Left colon (tissue), 2 donors: ENCODE results near the gene ZNF699. TPM values are rescaled to one million over a fixed set of nuclear protein-coding genes. Genes with fewer than 3 reads are reported as not detected.
"Not testable (repeated sequence)": the region's sequence is repeated elsewhere in the genome, so short reads cannot be mapped to it uniquely, and the experiment has no call there.

Source experiments
- ATAC-seq: fragments of 200-7000 bp; cut with Tn5 transposase; one replicate; pipeline ENCODE4 v1.9.1; 2020; ENCODE audit warnings: mild to moderate bottlenecking, moderate library complexity
- DNase-seq, 2 donors: peaks; one replicate each; pipeline ENCODE4 v3.0.0-alpha.2; 2020
- intact Hi-C, 2 donors: fragments of 100-400 bp; cut with DNase I in 1 of 2; cut with micrococcal nuclease in 1 of 2; formaldehyde crosslinking; loops; one replicate each; pipeline versions ENCODE4 v1.11.2 to v1.14.0; 2022; cut with DNase I, micrococcal nuclease
- total RNA-seq, 2 donors: library from RNA; stranded (reverse); fragmentation: NEBNext Ultra II Directional; extraction: Animal tissue kit (Norgen Biotek cat#: 25700); gene quantifications; one replicate each; pipeline ENCODE4 v1.2.1, GENCODE V29; 2021
- donor health status: DM: no; HTN: no; CAD: no.
- donor health status: DM: yes; HTN: yes; CAD: no.

ZNF699 gene
- total RNA-seq, 2 donors from 2014 or later: 3.8 to 4.3 TPM

DNA sequence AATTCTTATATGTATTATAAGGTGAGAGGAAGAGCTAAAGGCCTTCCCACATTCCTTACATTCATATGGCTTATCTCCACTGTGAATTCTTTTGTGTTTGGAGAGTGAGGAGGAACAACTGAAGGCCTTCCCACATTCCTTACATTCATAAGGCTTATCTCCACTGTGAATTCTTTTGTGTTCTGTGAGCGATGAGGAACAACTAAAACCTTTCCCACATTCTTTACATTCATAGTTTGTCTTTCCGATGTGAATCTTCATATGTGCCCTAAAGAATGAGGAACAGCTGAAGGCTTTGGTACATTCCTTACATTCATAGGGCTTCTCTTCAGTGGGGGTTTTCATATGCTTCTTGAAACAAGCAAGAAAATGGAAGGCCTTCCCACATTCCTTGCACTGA lies 13.3 kb downstream of the ZNF699 start:
- DNase-seq: no peak
- ATAC-seq: no peak
- intact Hi-C loops: no loop called here

DNA sequence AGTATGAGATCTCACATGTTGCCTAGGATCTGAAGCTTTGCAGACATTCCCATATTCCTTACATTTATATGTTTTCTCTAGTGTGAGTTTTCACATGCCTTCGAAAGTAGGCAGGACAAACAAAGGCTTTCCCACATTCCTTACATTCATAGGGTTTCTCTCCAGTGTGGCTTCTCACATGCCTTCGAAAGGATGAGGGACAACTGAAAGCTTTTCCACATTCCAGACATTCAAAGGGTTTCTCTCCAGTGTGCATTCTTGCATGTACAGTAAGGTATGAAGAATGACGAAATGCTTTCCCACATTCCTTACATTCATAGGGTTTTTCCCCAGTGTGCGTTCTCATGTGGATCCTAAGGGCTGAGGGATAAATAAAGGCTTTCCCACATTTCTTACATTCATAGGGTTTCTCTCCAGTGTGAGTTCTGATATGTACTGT lies 14.2 kb downstream of the ZNF699 start:
- no peak for DNase-seq
- ATAC-seq: no peak
- intact Hi-C loops: no loop called here

DNA sequence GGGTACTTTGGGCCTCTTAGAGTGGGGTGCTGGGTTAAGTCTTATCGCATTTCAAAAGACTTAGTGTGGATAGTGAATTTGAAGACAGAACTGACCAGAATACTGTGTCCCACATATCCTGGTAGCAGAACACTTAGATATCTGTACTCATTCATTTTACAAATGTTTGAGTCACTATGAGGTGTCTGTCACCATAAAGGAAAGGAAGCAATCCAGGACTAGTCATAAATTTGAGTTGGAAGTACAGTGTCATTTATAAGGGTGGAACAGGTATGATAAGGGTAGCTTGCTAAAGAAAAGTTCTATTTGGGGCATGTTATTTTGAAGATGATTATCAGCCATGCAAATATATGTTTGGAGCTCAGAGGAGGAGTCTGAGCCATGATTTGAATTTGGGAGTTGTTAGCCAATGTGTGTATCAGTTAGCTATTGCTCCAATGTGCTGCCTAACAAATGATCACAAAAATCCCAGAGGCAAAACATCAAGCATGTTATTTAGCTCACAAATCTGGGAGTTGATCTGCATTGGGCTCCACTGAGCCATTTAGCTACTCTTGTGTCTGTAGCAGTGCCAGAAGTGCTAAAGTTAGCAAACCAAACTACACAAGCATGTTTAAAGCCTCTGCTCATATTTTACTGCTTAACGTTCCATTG lies 20.3 kb downstream of the ZNF699 start:
- intact Hi-C loops: no loop called here
- DNase-seq: no peak
- ATAC-seq: no peak

DNA sequence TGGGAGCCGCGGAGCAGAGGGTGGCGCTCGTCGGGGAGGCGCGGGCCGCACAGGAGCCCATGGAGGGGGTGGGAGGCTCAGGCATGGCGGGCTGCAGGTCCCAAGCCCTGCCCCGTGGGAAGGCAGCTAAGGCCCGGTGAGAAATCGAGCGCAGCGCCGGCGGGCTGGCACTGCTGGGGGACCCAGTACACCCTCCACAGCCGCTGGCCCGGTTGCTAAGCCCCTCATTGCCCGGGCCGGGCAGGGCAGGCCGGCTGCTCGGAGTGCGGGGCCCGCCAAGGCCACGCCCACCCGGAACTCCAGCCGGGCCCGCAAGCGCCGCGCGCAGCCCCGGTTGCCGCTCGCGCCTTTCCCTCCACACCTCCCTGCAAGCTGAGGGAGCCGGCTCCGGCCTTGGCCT lies 26.2 kb downstream of the ZNF699 start:
- ATAC-seq, DNase-seq, intact Hi-C loops: not testable (repeated sequence)

GRCh38 chr19:9251236-9251635 lies 58.4 kb downstream of the ZNF699 start:
- ATAC-seq: no peak
- intact Hi-C loops: no loop called here
- DNase-seq: no peak

DNA sequence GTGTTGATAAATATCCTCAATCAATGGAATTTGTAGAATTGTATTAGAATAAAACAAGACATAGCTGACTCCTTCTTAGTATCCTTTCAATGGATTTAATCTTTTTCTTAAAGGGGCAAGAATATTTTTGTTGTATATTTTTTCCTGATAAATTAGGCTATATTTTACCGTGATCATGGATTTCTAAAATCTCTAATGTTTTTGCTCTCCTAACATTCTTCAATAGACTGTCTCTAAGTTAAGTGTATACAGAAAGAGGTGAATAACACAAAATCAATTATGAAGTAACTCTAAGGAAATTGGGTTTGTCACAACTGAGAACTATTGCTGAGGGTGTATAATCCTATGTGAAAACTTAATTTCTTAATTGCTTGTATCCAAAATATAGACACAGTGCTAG lies 59.0 kb downstream of the ZNF699 start, which contains the start of gene OR7E24:
TSS of gene OR7E24 (plus strand) at position 301 of the 400 bp plus-strand sequence. CDS start 114 bp downstream, outside the sequence.
- intact Hi-C loops: no loop called here
- DNase-seq (no peak), ATAC-seq (no peak)

Other genes with a start within 250 kb of the ZNF699 start
- not detected for gene OR1M1, start 222.8 kb downstream of the ZNF699 start, total RNA-seq
- not detected for gene OR7G2, start 202.4 kb downstream of the ZNF699 start, total RNA-seq
- not detected for gene OR7G1, start 194.1 kb downstream of the ZNF699 start, total RNA-seq
- gene OR7G3, start 182.9 kb downstream of the ZNF699 start, total RNA-seq: not detected
- 10 to 100 TPM; 24.8 to 32.3 TPM for gene ZNF317, start 169.4 kb downstream of the ZNF699 start, total RNA-seq
- gene OR7D2, start 130.9 kb downstream of the ZNF699 start, total RNA-seq: not detected
- gene OR7D4, start 90.2 kb downstream of the ZNF699 start, total RNA-seq: not detected
- not detected for gene OR7E24, start 58.9 kb downstream of the ZNF699 start, total RNA-seq
- gene ZNF559, start 14.3 kb upstream of the ZNF699 start, total RNA-seq: 1 to 10 TPM; 3.6 to 7.8 TPM
- gene ZNF177, start 53.2 kb upstream of the ZNF699 start, total RNA-seq: under 1 TPM; 0.53 to 0.82 TPM
- gene ZNF266, start 125.7 kb upstream of the ZNF699 start, total RNA-seq: 10 to 100 TPM; 16.7 to 21.4 TPM
- not detected for gene ZNF560, start 188.8 kb upstream of the ZNF699 start, total RNA-seq
- 10 to 100 TPM; 10.2 to 10.3 TPM for gene ZNF426, start 228.8 kb upstream of the ZNF699 start, total RNA-seq